ENCODE results near the gene KCND1.

KCND1 gene

DNA sequence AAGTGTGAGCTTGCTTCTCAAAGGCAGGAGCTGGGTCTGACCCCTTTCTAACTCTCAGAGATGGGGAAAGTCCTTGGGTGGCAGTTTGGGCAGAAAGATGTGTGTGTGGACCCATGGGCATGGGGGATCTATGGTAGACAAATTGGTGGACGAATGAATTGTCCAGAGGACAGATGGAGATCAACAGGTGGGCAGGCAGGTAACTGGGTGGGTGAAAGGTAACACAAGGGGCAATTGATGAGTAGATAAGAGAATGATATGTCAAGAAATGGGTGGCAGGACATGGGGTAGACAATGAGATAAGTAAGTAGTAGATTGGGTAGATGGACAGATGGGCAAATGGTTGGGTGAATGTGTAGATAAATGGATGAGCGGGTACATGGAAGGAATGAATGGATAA lies 2.9 kb upstream of the KCND1 start:
- no peak for DNase-seq (ENCODE audit: low read depth)

- DNase-seq (ENCODE audit: low read depth), result no peak
Observed at GRCh38 chrX:48974033-48974432, 2.4 kb upstream of the KCND1 start.

DNA sequence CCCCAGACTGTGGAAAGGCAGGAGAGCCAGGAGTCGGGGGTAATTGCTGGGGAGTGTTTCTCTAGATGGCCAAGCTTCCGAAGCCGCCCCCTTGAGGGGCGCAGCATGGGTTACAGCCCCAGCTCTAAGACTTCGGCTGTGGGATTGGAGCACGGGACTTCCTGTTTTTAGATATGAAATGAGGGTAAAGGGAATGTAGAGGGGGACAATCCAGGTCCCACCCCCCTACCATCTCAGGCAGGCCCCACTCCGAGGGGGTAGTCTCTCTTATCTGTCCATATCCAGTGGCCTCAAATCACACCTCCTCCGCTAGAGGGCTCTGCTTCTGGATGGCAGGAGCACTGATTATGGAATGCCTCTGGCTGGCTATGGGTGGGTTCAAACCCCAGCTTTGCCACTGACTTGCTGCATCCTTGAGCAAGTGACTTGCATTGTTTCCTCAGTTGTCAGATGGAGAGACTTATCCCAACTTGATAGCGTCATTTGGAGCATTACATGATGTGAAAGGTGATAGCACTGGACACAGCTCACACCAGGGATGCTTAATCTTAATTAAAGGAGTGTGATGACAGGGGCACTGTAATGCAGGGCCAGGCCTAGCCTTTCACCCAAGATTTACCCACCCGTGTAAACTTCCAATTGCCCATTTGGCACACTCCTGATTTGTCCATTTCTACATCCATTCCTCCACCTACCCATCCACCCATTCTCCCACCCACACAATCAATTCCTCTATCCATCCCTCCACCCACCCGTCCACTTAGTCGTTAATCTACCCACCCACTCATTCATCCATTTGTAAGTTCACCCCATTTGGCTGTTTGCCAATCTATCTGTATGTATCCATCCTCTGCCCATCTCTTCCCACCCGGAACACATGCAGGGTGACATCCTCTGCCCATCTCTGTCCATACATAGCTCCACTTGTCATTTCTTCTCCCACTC lies 848 bp upstream of the KCND1 start:
- DNase-seq (ENCODE audit: low read depth), result no peak

- DNase-seq (ENCODE audit: low read depth), result no peak
Observed at GRCh38 chrX:48969471-48969870, 2.2 kb downstream of the KCND1 start.

- no peak for DNase-seq (ENCODE audit: low read depth)
Observed at GRCh38 chrX:48968377-48968776, 3.3 kb downstream of the KCND1 start.

DNA sequence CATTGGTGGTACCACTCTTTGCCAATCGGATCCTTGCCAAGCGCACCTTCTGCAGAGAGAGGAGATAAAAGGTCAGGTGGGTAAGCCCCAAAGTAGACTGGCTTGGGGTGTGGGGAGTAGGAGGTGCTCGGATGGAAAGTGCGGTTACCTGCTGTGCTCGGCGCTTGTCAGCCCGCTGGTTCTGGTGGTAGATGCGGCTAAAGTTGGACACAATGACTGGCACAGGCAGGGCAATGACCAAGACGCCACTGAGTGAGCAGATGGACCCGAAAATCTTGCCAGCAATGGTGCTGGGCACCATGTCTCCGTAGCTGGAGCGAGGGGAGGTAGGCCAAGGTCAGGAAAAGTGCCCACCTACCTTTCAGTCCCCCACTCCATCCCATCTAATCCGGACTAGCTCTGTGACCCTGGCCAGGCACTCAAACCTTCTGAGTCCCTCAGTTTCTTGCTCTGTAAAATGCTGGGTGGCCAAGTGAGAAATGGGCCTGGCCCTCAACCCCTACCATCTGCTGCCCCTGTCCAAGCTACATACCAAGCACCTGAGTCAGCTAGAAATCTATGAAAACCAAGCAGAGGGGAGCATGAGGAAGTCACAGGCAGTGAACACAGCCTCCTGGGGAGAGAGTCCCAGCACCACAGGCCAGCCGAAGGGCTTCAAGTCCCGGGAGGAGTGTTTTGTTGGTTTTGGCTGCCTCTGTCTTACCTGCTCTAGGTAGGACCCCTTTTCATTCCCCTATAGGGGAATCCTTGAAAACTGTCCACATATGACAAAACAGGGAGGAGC lies 4.7 kb downstream of the KCND1 start:
- DNase-seq (ENCODE audit: low read depth), result no peak

DNA sequence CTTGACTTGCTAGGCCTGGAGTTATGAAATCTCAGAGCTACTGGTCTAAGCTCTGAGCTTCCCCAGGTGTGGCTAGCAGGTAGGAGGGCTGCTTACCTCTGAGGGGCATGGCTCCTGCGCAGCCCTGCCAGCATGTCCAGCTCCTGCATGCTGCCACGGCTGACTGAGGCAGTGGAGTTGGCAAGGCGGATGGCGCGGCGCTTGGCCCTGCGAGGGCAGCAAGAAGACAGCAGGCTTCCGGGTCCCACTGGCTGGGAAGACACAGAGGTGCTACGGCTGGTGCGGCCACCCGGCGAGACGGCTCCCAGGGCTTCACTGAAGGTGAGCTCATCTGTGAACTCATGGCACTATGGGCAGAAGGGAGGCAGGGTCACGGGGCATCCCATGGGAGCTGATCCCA lies 5.7 kb downstream of the KCND1 start:
- no peak for DNase-seq (ENCODE audit: low read depth)

DNA sequence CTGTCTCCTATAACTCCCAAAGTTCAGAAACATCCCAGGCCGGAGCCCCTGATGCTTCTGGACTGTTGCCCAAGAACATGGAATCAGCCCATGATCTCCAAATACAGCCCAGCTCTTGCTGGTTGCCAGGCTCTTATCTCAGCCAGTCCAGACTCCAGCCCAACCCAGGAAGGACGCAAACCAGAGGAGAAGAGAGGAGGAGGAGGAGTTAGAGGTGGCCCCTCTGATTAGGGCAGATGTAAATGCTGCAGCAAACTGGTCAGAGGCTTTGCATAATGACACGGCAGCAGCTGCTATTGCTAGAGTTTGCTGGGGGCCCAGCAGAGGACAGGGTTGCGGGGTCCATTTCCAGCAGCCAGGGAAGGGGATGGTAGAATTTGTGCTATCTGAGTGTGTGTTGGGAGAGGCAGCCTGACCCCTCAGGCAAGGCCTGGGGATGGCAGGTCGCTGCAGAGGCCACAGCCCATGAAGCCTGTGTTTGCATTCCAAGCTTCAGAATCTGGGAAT lies 10.0 kb downstream of the KCND1 start:
- DNase-seq (ENCODE audit: low read depth), result no peak

- DNase-seq (ENCODE audit: low read depth), result no peak
Observed at GRCh38 chrX:48960291-48960690, 11.4 kb downstream of the KCND1 start.

DNA sequence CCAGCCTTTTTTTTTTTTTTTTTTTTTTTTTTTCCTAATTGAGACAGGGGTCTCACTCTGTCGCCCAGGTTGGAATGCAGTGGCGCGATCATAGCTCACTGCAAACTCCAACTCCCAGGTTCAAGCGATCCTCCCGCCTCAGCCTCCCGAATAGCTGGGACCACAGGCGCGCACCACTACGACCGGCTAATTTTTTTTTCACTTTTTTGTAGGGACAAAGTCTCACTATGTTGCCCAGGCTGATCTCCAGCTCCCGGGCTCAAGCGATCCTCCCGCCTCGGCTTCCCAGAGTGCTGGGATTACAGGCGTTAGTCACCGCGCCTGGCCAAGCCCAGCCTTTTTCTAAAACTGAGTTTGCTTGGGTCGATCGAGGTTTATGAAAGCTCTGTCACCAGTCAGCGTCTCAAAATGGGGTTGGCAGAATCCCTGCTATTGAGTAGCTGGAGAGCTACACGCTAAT lies 13.0 kb downstream of the KCND1 start:
- no peak for DNase-seq (ENCODE audit: low read depth)

DNA sequence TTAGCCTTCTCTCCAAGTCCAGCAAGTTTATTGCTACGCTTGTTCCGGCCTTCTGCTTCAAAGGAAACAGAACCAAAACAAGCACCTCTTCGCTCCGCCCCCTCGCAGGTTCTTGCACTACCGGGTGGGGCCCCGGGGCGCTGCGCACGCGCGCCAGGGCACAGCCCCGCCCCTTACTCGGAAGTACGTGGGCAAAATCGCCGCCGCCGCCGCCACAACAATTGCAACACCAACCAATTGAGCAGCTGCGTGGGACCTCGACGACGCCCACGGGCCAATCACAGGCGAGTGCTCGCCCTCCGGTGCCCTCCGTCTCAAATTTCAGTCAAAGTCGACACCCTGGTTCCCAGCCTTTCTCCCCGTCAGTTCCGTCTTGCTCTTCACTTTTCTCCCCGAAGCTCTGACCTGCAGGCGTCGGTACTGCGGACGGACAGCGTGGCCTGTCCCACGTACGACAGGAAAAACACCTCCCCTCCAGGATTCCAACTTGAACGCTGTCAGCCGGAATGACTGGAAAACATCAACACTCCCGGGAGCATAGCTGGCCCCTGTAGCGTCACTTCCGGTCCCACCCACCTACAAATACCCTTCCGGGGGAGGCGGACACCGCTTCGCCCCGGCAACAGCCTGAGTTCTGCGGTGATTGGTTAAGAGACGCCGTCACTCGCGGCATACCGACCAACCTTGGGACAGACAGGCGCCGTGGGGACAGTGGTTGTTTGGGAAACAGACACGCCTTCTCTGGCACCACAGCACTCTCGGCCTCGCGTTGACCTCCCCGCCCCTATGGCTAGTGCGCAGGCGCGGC lies 13.6 kb downstream of the KCND1 start:
- peak; percentile 94 for DNase-seq (ENCODE audit: low read depth)

GRCh38 chrX:48957477-48957826 lies 14.2 kb downstream of the KCND1 start, which contains the start of gene OTUD5:
TSS of gene OTUD5 (minus strand) at chrX:48957607. CDS start at chrX:48957570, 37 bp downstream.
- DNase-seq (ENCODE audit: low read depth), result peak; percentile 68

DNA sequence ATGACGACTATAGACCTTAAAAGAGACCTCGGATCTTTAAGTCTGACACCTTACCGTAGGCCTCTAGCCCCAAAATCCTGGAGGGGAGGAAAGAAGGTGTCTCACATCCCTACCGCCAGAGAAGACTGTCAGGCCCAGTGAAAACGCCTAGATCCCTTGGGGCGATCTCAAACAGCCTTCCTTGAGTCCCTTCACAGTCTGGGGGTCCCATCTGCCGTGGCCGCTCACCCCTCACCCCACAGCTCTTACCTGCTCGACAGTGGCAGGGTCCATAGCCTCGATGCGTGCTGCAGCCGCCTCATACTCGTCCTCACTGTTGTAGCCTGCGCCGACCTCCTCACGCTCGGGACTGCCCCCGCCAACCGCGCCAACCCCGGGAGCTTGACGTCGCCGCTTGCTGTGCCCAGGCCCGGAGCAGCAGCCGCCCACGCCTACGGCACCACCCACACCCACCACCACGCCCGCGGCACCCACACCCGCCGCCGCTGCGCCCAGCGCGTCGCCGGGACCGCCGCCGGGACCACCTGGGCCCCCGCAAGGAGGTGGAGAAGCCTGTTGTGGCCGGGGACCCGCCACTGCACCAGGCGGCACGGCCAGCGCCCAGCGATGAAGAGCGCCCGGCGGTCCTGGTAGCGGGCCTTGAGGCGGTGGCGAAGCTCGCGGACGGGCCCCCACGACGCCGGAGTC lies 14.8 kb downstream of the KCND1 start:
- DNase-seq (ENCODE audit: low read depth), result peak; percentile 55

DNA sequence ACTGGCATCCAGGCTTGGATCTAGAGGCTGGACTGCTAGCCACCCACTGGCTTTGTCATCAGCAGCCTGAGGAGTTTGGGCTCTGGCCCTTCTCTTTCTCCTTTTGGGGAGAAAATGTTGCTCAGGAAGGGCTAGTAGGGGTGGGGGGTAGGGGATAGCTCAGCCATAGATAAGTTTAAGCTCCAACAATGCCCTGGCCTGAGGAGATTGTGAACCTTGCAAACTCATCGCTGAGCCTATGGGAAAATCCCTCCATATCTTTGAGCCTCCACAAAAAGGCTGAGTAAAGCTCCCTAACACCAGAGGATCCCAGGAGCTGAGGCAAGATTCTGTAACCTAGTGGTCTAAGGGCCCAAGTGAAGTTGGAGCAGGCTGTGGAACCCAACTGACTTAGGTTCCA lies 23.1 kb downstream of the KCND1 start:
- no peak for DNase-seq (ENCODE audit: low read depth)

DNA sequence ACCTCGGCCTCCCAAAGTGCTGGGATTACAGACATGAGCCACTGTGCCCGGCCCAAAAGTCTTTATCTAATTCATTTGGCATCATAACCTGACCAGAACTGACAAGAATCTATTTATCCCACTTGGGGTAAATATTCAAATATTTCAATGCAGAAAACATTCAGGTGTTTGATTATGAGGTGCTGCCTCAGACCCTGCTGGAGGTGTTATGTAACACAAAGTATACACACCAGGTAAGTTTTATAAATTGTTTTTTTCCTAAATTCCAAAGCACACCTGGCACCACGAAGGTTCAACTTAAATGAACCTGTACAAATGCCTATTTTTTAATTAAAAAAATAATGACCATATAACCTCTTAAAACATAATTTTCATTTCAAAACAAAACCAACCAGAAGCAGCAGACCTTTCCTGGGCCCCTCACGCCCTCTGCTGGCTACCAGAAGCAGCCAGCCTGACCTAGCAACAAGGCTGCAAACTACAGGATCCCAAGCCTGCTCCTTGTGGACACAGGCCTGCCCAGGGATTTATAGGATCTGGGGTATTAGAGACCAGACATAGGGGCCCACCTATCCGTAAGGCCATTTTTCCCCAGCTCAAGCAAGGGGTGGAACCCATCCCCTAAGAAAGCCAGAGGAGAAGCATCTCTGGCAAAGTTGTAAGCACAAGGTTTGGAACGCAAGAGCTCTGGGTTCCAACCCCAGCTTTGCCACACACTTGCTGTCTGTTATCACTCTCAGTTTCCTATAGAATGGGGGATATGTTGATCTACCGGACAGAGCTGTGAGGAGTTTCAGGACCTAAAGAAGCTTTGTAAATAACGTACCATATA lies 25.9 kb downstream of the KCND1 start:
- peak; percentile 30 for DNase-seq (ENCODE audit: low read depth)

DNA sequence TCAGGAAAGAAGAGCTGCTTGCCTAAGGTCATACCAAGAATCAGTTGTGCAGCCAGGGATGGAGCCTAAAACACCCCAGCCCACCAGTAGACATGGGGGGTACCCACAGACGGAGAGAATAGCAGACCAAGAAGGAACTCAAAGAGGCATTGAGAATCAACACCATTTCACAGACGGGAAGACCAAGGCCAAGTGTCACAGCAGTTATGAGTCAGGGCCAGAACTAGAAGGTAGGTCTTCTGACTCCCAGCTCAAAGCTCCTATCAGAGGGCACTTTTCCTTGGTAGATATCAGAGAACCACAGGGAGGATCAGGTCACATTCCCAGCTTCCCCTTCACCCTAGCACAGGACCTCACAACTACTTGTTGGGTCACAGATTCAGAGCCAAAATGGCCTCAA lies 28.7 kb downstream of the KCND1 start:
- no peak for DNase-seq (ENCODE audit: low read depth)

- DNase-seq (ENCODE audit: low read depth), result no peak
Observed at GRCh38 chrX:48940404-48940955, 31.2 kb downstream of the KCND1 start.

- DNase-seq (ENCODE audit: low read depth), result no peak
Observed at GRCh38 chrX:48939524-48940228, 32.0 kb downstream of the KCND1 start.

DNA sequence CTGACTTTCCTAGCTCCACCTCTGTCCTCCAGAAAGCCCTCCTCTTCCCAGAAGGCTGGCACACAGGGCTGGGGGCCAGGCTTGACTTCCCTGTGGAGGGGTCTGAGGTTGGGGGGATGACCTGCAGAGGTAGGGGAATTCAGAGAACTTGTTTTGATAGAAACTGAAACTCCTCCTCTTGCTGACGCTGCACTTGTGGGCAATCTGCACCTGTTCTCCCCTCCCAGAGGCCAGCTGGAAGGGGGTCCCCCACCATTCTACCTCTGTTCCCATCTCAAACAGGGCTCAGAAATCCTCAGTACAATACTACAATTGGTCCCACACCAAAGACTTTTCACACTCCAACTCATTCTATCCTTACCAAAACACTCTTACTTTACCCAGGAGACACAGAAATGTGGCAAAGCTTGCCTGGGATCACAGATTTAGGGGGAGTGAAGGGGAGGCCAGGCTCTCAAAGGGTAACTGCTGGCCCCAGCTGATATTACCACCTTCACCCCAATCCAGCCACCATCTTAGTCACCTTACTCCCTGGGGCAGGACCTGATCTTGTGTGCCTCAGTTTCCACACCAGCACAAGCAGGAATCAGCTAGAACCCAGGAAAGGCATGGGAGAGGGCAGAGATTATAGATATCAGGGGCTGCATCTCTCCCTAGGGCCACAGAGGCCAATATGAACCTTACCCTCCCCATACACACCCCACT lies 32.8 kb downstream of the KCND1 start:
- peak; percentile 68 for DNase-seq (ENCODE audit: low read depth)
